CD8-positive, alpha-beta memory T cell (primary cell): ENCODE measurements around the gene DIPK1A. TPM values are rescaled to one million over a fixed set of nuclear protein-coding genes. Genes with fewer than 3 reads are reported as not detected.

Experiments used
- CTCF ChIA-PET: fragments of 350-600 bp; sonication (Branson Sonifier 250); formaldehyde crosslinking; loops from one replicate; lab custom pipeline; 2021; ENCODE audit warnings: antibody characterized with exemption; lab: Charles Lee
- POLR2A ChIA-PET: fragments of 350-600 bp; sonication (Branson Sonifier 250); formaldehyde crosslinking; loops from one replicate; lab custom pipeline; 2021; ENCODE audit warnings: antibody characterized with exemption; lab: Charles Lee
- DNase-seq, 5 donors: peaks; one replicate each; pipeline versions ENCODE4 v3.0.0 to v3.0.0-alpha.2; 2020 to 2022; ENCODE audit warnings: mixed read lengths in 1 of 5
- H3K27ac ChIP-seq: one replicate; pipeline ENCODE4 v1.7.0; 2013; ENCODE audit warnings: low read depth, mild to moderate bottlenecking, low read length, moderate library complexity
- H3K27me3 ChIP-seq: 2 replicates; pipeline ENCODE4 v1.7.0; 2013; ENCODE audit warnings: low read length, mild to moderate bottlenecking; ENCODE audit not compliant: insufficient read depth, poor library complexity, severe bottlenecking
- H3K36me3 ChIP-seq: 2 replicates; pipeline ENCODE4 v1.7.0; 2013; ENCODE audit warnings: mild to moderate bottlenecking, low read length, moderate library complexity; ENCODE audit not compliant: insufficient read depth
- H3K4me1 ChIP-seq: 2 replicates; pipeline ENCODE4 v1.7.0; 2013; ENCODE audit warnings: mild to moderate bottlenecking, low read length, moderate library complexity; ENCODE audit not compliant: insufficient read depth
- H3K4me3 ChIP-seq: 2 replicates; pipeline ENCODE4 v1.7.0; 2013; ENCODE audit warnings: mild to moderate bottlenecking, low read length
- H3K9me3 ChIP-seq: 2 replicates; pipeline ENCODE4 v1.7.0; 2013; ENCODE audit warnings: mild to moderate bottlenecking, low read length
- H3K27ac Mint-ChIP-seq, 8 donors: one replicate each; pipeline ENCODE4 v1.8.0; 2020 to 2021; ENCODE audit warnings: mixed read lengths in 8 of 8, mild to moderate bottlenecking in 6 of 8, inconsistent platforms in 3 of 8, moderate library complexity in 3 of 8
- H3K27me3 Mint-ChIP-seq, 2 donors: one replicate each; pipeline ENCODE4 v1.8.0; 2020 to 2021; ENCODE audit warnings: mixed read lengths in 2 of 2, mild to moderate bottlenecking in 1 of 2, moderate library complexity in 1 of 2
- H3K36me3 Mint-ChIP-seq, 3 donors: one replicate each; pipeline ENCODE4 v1.8.0; 2020 to 2021; ENCODE audit warnings: mixed read lengths in 3 of 3, inconsistent platforms in 1 of 3, mild to moderate bottlenecking in 1 of 3
- H3K4me1 Mint-ChIP-seq, 3 donors: one replicate each; pipeline ENCODE4 v1.8.0; 2020 to 2021; ENCODE audit warnings: mixed read lengths in 3 of 3, inconsistent platforms in 1 of 3, mild to moderate bottlenecking in 1 of 3
- H3K4me3 Mint-ChIP-seq, 7 donors: one replicate each; pipeline ENCODE4 v1.8.0; 2020 to 2021; ENCODE audit warnings: mixed read lengths in 7 of 7, mild to moderate bottlenecking in 6 of 7, moderate library complexity in 4 of 7, inconsistent platforms in 2 of 7
- H3K9me3 Mint-ChIP-seq, 5 donors: one replicate each; pipeline ENCODE4 v1.8.0; 2020 to 2022; ENCODE audit warnings: mixed read lengths in 5 of 5, mild to moderate bottlenecking in 3 of 5, moderate library complexity in 2 of 5, inconsistent platforms in 1 of 5
- polyA plus RNA-seq: library from polyadenylated mRNA; unstranded; fragments of 300-500 nt; fragmentation: Illumina TruSeq; gene quantifications from one replicate; pipeline ENCODE4 v1.2.3, GENCODE V29; 2021
- total RNA-seq, 2 experiments: library from RNA; stranded (reverse); gene quantifications; one replicate each; pipeline ENCODE4 v1.2.3, GENCODE V29; 2021

DIPK1A gene
- total RNA-seq (10 to 100 TPM; 10.9 to 12.9 TPM), polyA plus RNA-seq (15.7 TPM)

- Mint-ChIP-seq H3K4me3 (peak within 1 kb of the TSS in 6 of 7 donors; percentile 88 to 96 (median 91)), H3K36me3 (peaks cover 0 to 9% (median 2%) of the 10 kb centered on the region in 3 donors), H3K27me3 (peaks cover 0 to 3% of the 10 kb centered on the region in 2 donors), H3K27ac (peak within 1 kb of the TSS; percentile 90 to 99 (median 96)), H3K4me1 (peaks cover 36 to 37% (median 36%) of the 10 kb centered on the region in 3 donors), H3K9me3 (no peaks in the 10 kb centered on the region)
- peaks cover 74% of the 10 kb centered on the region for H3K4me1 ChIP-seq
- H3K27me3 ChIP-seq, result no peaks in the 10 kb centered on the region
- ChIA-PET CTCF (interaction anchor here (0.9 to 11.1 kb wide), 26 partner anchors 8 to 948 kb away, joined by 3 to 187 read pairs (median 6); partner anchors contain the start of genes DR1, GCLM, MTF2 and RPL5), POLR2A (interaction anchor here (0.9 to 3.5 kb wide), 15 partner anchors 9 to 885 kb away, joined by 3 to 40 read pairs (median 6); partner anchors contain the start of genes MTF2 and RPL5)
- peak within 1 kb of the TSS; percentile 93 for H3K4me3 ChIP-seq
- peak; percentile 70 to 90 (median 79) for DNase-seq
- no peaks in the 10 kb centered on the region for H3K36me3 ChIP-seq
- H3K27ac ChIP-seq, result peak within 1 kb of the TSS; percentile 90
- no peaks in the 10 kb centered on the region for H3K9me3 ChIP-seq
These were observed at the start of gene DIPK1A for GRCh38 chr1:92961131-92961895. DIPK1A (minus strand) TSS chr1:92961462; CDS start chr1:92961429, 33 bp downstream.

- Mint-ChIP-seq H3K4me3 (no peak overlapping the region), H3K9me3 (no peaks in the 10 kb centered on the region), H3K27me3 (peaks cover 6 to 26% of the 10 kb centered on the region in 2 donors), H3K27ac (no peak overlapping the region), H3K36me3 (peaks cover 0 to 3% (median 0%) of the 10 kb centered on the region in 3 donors), H3K4me1 (peaks cover 0 to 7% (median 0%) of the 10 kb centered on the region in 3 donors)
- no peaks in the 10 kb centered on the region for H3K36me3 ChIP-seq
- H3K9me3 ChIP-seq, result no peaks in the 10 kb centered on the region
- no peak for DNase-seq
- H3K4me3 ChIP-seq, result no peak overlapping the region
- H3K4me1 ChIP-seq, result no peaks in the 10 kb centered on the region
- ChIA-PET POLR2A (no interaction called here), CTCF (interaction anchor here (1.1 kb wide), 1 partner anchor 14 kb away, joined by 5 read pairs; no protein-coding TSS in a partner anchor)
- H3K27ac ChIP-seq, result no peak overlapping the region
- no peaks in the 10 kb centered on the region for H3K27me3 ChIP-seq
These were observed 46.8 kb upstream of the DIPK1A start for GRCh38 chr1:93007941-93008577.

- no peak overlapping the region for H3K27ac Mint-ChIP-seq
- Histone ChIP-seq H3K27ac (no peak overlapping the region), H3K9me3 (no peaks in the 10 kb centered on the region), H3K27me3 (no peaks in the 10 kb centered on the region), H3K4me1 (no peaks in the 10 kb centered on the region), H3K4me3 (no peak overlapping the region), H3K36me3 (no peaks in the 10 kb centered on the region)
- H3K4me1 Mint-ChIP-seq, result peaks cover 0 to 7% (median 0%) of the 10 kb centered on the region in 3 donors
- no peaks in the 10 kb centered on the region for H3K9me3 Mint-ChIP-seq
- peaks cover 0 to 3% (median 0%) of the 10 kb centered on the region in 3 donors for H3K36me3 Mint-ChIP-seq
- no peak overlapping the region for H3K4me3 Mint-ChIP-seq
- ChIA-PET POLR2A (no interaction called here), CTCF (interaction anchor here (1.1 to 1.8 kb wide), 2 partner anchors 11 to 45 kb away, joined by 4 to 6 read pairs; no protein-coding TSS in a partner anchor)
- peaks cover 6 to 26% of the 10 kb centered on the region in 2 donors for H3K27me3 Mint-ChIP-seq
- DNase-seq, result no peak
These were observed 44.0 kb upstream of the DIPK1A start for GRCh38 chr1:93005252-93005598.

GRCh38 chr1:93004566-93005251, 43.4 kb upstream of the DIPK1A start:
- H3K27me3 ChIP-seq, result no peaks in the 10 kb centered on the region
- Mint-ChIP-seq H3K27me3 (peaks cover 6 to 23% of the 10 kb centered on the region in 2 donors), H3K4me1 (peaks cover 0 to 7% (median 0%) of the 10 kb centered on the region in 3 donors), H3K9me3 (no peaks in the 10 kb centered on the region), H3K36me3 (peaks cover 0 to 3% (median 0%) of the 10 kb centered on the region in 3 donors), H3K4me3 (no peak overlapping the region), H3K27ac (no peak overlapping the region)
- POLR2A ChIA-PET, result interaction anchor here (0.6 kb wide), 1 partner anchor 43 kb away, joined by 4 read pairs; no protein-coding TSS in a partner anchor
- H3K27ac ChIP-seq, result no peak overlapping the region
- H3K36me3 ChIP-seq, result no peaks in the 10 kb centered on the region
- DNase-seq, result no peak
- no peaks in the 10 kb centered on the region for H3K4me1 ChIP-seq
- H3K9me3 ChIP-seq, result no peaks in the 10 kb centered on the region
- H3K4me3 ChIP-seq, result no peak overlapping the region
- CTCF ChIA-PET, result interaction anchor here (1.1 to 1.8 kb wide), 2 partner anchors 11 to 45 kb away, joined by 4 to 6 read pairs; no protein-coding TSS in a partner anchor

GRCh38 chr1:93003981-93004380, 42.7 kb upstream of the DIPK1A start:
- CTCF ChIA-PET, result interaction anchor here (1.1 to 1.8 kb wide), 2 partner anchors 10 to 145 kb away, joined by 4 to 6 read pairs; no protein-coding TSS in a partner anchor
- POLR2A ChIA-PET, result no interaction called here
- Mint-ChIP-seq H3K27ac (no peak overlapping the region), H3K9me3 (no peaks in the 10 kb centered on the region), H3K27me3 (peaks cover 6 to 23% of the 10 kb centered on the region in 2 donors), H3K4me3 (no peak overlapping the region), H3K4me1 (peaks cover 0 to 7% (median 0%) of the 10 kb centered on the region in 3 donors), H3K36me3 (peaks cover 0 to 3% (median 0%) of the 10 kb centered on the region in 3 donors)
- H3K4me1 ChIP-seq, result no peaks in the 10 kb centered on the region
- H3K4me3 ChIP-seq, result no peak overlapping the region
- DNase-seq, result no peak
- H3K27ac ChIP-seq, result no peak overlapping the region
- H3K9me3 ChIP-seq, result no peaks in the 10 kb centered on the region
- no peaks in the 10 kb centered on the region for H3K27me3 ChIP-seq
- no peaks in the 10 kb centered on the region for H3K36me3 ChIP-seq

GRCh38 chr1:93002781-93003180, 41.5 kb upstream of the DIPK1A start:
- Mint-ChIP-seq H3K36me3 (peaks cover 0 to 3% (median 0%) of the 10 kb centered on the region in 3 donors), H3K4me1 (peaks cover 0 to 7% (median 0%) of the 10 kb centered on the region in 3 donors), H3K9me3 (no peaks in the 10 kb centered on the region), H3K4me3 (no peak overlapping the region), H3K27ac (peak overlapping the region in 2 of 8 donors; percentile 15 to 52), H3K27me3 (peaks cover 4 to 18% of the 10 kb centered on the region in 2 donors)
- Histone ChIP-seq H3K27ac (no peak overlapping the region), H3K9me3 (no peaks in the 10 kb centered on the region), H3K27me3 (no peaks in the 10 kb centered on the region), H3K36me3 (no peaks in the 10 kb centered on the region), H3K4me3 (no peak overlapping the region), H3K4me1 (no peaks in the 10 kb centered on the region)
- DNase-seq, result no peak
- CTCF ChIA-PET, result interaction anchor here (1.0 kb wide), 1 partner anchor 8 kb away, joined by 5 read pairs; no protein-coding TSS in a partner anchor
- POLR2A ChIA-PET, result no interaction called here

GRCh38 chr1:93001893-93002292, 40.6 kb upstream of the DIPK1A start:
- ChIA-PET POLR2A (no interaction called here), CTCF (interaction anchor here (0.7 to 1.5 kb wide), 4 partner anchors 12 to 144 kb away, joined by 3 read pairs; no protein-coding TSS in a partner anchor)
- Mint-ChIP-seq H3K4me3 (no peak overlapping the region), H3K9me3 (no peaks in the 10 kb centered on the region), H3K36me3 (peaks cover 0 to 3% (median 0%) of the 10 kb centered on the region in 3 donors), H3K27me3 (peaks cover 3 to 13% of the 10 kb centered on the region in 2 donors), H3K27ac (peak overlapping the region in 1 of 8 donors; percentile 19), H3K4me1 (peaks cover 0 to 7% (median 0%) of the 10 kb centered on the region in 3 donors)
- Histone ChIP-seq H3K27me3 (no peaks in the 10 kb centered on the region), H3K27ac (no peak overlapping the region), H3K4me1 (no peaks in the 10 kb centered on the region), H3K36me3 (no peaks in the 10 kb centered on the region), H3K4me3 (no peak overlapping the region), H3K9me3 (no peaks in the 10 kb centered on the region)
- no peak for DNase-seq
